ENCODE results near the gene BCO1.

BCO1 gene

DNA sequence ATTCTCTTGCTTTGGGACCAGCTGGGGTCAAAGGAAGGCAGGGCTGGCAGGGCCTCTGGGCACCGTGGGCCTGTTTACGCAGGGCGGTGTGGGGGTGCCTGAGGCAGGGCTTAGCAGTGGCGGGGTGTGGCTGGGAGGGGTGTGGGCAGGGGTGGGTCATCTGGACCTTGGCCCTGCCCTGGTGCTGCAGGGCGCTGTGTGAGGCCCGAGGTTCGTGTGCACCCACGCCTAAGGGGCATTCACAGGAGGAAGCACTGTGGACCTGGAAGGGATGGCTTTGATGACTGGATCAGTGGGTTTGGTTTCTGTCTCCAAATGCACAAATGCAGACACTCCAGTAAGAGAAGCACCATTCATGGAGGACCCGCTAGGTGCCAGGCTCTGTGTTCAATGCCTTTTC, 37.3 kb downstream of the BCO1 start:
- DNase-seq (ENCODE audit: low read depth in 2 of 2): no peak

DNA sequence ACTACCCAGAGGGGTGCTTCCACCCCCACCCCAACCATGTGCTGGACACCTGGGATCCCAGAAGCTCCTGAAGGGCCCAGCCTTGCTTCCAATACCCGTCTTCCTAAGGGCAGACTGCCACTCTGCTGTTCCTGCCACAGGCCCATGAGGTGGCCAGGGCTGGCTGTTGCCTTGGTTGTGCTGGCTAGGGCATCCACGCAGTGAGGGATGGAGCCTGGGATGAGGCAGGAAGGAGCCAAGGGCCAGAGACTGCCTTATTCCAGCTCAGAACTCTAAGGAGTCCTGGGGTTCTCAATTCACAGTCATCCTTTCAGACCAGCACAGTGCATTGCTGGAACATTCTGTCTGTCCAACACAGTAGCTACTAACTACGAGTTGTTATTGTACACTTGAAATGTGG, 37.8 kb downstream of the BCO1 start:
- no peak for DNase-seq (ENCODE audit: low read depth in 2 of 2)

- DNase-seq (ENCODE audit: low read depth in 2 of 2): no peak
Measured at GRCh38 chr16:81277541-81278080, 39.1 kb downstream of the BCO1 start.

- no peak for DNase-seq (ENCODE audit: low read depth in 2 of 2)
Measured at GRCh38 chr16:81278526-81278925, 40.0 kb downstream of the BCO1 start.

DNA sequence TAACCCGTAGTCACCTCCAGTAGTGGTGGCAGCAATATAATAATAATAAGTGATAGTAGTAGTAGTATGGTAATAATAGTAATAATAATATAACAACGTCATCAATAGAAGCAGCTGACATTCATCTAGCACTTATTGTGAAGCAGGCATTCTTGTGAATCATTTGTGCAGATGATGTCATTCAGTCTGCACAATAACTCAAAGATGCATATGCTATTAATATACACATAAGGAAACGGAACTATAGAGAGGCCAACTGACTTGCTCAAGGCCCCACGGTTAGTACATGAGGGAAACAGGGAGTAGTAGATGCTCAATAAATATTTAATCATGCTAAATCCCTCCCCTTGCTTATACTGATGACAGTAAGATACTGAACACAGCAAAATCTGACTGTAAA, 40.9 kb downstream of the BCO1 start:
- no peak for DNase-seq (ENCODE audit: low read depth in 2 of 2)

DNA sequence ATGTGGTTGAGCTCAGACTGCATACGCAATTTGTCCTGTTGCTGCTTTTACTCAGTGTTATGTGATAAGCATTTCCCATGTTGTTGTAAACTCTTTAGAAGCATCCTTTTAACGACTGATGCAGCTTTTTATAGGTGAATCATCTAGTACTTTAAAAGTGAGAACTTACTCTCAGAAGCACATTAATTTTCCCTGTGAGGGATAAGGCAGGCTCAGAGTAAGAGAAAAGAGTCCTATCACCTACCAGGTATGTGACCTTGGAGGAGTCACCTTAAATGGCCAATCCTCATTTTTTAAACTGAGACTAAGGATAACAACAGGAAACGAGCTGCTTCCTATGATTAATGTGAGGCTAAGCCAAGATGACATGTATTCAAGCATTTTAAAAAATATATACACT, 41.9 kb downstream of the BCO1 start:
- DNase-seq (ENCODE audit: low read depth in 2 of 2): no peak

DNA sequence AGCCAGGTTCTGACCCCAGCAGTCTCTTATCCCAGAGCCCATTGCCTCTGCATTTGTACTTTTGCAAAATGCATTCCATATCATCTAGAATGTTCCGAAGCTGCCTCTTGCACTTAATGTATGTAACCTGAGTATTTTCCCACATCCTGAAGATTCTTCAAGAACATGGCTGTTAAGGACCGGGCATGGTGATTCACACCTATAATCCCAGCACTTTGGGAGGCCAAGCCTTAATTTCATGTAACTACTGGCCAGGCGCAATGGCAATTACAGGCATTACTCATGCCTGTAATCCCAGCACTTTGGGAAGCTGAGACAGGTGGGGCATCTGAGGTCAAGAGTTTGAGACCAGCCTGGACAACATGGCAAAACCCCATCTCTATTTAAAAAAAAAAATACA, 44.6 kb downstream of the BCO1 start:
- no peak for DNase-seq (ENCODE audit: low read depth in 2 of 2)

GRCh38 chr16:81284995-81285600, 46.6 kb downstream of the BCO1 start:
- DNase-seq (ENCODE audit: low read depth in 2 of 2): no peak

GRCh38 chr16:81286190-81286589, 47.7 kb downstream of the BCO1 start:
- no peak for DNase-seq (ENCODE audit: low read depth in 2 of 2)

GRCh38 chr16:81291117-81291516, 52.6 kb downstream of the BCO1 start:
- no peak for DNase-seq (ENCODE audit: low read depth in 2 of 2)

- DNase-seq (ENCODE audit: low read depth in 2 of 2): no peak
Measured at GRCh38 chr16:81292936-81293335, 54.4 kb downstream of the BCO1 start.

DNA sequence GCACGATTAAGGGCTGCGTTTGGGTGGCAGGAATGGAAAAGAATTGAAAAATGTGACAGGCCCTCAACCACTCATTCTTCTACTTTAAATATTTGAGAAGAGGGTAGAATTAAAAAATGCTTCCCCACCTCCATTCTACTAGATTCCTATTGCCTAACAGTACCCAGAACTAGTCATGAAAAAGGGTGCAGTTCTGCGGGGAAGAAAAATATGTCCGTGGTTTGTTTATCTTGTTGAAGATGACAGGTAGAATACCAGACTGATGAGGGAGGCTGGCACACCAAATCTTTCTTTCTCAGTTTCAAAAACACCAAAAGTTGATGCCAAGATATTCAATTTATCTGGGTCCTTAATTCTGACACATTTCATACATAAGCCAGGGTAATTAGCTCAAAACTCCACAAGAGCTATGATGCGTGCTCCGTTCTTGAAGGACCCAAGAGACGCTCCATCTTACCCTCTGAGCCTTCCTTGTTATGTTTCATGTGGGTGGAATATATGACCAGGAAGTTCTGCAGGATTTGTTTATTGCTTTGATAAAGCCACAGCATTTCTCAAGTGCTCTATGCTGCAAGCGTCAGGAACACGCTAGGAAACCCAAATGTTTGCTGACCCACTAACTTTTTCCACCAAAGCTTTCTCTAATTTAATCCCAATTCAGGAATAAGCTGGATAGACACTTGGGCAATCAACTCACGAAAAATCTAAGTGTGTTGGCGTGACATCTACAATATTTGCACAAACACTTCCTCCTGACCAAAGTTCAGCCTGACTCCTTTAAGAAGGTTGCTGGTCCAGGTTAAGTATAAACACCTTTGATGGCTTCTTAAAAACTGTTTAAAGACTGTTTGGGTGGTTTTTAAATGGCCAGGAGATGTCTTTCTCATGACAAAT, 55.7 kb downstream of the BCO1 start:
- no peak for DNase-seq (ENCODE audit: low read depth in 2 of 2)

DNA sequence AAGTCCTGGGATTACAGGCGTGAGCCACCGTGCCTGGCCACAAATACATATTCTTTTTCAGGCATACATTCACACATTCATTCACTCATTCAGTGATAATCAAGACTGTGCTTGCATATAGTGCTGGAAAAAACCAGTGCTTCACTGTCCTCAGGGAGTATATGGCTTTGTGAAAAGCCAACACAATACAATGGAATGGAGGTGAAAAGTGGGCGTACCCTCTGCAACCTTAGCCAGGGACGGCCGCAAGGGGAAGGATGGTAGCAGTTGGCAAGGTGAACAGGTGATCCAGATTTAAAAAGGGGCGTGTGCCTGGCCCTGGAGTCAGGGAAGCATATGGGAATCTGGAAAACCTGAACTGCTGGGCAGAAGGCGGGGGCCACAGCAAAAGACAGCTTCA, 58.1 kb downstream of the BCO1 start:
- no peak for DNase-seq (ENCODE audit: low read depth in 2 of 2)

DNA sequence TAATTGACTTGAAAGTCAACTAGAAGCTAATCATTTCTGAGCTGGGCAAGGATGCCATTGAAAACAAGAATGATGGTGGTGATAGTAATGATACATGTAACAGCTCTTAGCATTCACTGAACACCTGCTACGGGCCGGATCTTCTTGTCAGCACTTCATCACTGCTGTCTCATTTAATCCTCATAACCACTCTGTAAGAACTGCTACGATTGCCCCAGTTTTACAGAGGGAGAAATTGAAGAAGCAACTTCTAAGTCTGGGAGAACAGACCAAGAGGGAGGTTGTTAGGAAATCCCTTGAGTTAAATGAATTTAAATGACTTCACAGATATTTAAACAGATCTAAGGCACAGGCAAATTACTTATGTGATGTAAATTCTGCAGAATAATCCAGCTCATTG, 69.3 kb downstream of the BCO1 start:
- DNase-seq (ENCODE audit: low read depth in 2 of 2): no peak

- no peak for DNase-seq (ENCODE audit: low read depth in 2 of 2)
Measured at GRCh38 chr16:81310045-81310644, 71.7 kb downstream of the BCO1 start.

DNA sequence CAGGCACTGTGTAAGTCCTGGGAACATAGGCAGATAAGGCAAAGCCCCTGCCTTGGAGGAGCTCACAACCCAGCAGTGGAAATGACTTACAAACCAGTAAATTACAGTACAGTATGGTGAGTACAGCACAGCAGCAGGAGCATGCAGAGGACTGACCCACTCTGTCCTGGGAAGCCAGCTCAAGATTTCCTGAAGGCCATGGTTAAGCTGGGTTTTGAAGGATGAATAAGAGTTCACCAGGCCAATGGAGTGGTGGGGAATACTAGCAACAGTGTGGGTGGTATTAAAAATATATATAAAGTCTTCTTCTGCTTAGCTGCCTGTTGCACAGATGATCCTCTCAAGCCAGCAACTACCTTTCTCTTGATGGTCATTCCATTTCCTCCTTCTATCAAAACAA, 73.3 kb downstream of the BCO1 start:
- no peak for DNase-seq (ENCODE audit: low read depth in 2 of 2)

DNA sequence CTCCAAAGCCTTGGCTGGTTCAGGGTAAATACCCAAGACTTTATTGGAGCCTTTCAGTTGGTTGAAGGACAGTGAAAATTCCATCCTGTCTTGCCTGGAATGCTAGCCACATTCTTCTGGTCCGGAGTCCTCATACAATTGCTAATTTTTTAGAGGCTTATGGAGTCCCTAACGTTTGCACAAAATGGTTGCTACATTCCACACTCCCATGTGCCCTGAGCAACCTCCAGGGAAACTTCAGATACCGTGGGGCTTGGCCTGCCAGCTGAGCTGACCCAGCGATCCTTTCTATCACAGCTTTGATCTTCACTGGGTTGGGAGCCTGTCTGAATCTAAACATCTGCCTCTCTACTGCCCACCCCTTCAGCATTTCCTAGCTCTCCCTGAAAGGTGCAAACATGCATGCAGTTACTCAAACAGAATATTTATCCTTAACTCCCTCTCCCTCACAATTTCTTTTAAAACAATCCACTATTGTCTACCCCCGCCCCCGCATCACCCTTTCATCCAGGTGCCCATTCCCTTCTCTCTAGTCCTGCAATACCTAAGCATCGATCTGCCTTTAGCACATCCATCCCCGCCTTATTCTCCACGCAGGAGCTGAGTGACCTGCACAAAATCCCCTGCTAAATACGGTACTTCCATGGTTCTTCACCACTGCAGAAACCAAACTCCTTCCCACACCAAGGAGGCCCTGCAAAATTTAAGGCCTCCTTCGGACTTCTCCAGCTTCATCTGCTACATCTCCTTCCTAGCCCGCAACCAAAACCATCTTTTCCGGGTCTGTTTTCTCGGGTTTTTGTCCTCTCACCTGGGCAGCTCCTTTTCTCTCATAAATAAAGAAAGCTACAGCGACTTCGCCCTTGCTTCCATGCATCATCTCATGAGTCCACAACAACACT, 75.5 kb downstream of the BCO1 start:
- DNase-seq (ENCODE audit: low read depth in 2 of 2): no peak

DNA sequence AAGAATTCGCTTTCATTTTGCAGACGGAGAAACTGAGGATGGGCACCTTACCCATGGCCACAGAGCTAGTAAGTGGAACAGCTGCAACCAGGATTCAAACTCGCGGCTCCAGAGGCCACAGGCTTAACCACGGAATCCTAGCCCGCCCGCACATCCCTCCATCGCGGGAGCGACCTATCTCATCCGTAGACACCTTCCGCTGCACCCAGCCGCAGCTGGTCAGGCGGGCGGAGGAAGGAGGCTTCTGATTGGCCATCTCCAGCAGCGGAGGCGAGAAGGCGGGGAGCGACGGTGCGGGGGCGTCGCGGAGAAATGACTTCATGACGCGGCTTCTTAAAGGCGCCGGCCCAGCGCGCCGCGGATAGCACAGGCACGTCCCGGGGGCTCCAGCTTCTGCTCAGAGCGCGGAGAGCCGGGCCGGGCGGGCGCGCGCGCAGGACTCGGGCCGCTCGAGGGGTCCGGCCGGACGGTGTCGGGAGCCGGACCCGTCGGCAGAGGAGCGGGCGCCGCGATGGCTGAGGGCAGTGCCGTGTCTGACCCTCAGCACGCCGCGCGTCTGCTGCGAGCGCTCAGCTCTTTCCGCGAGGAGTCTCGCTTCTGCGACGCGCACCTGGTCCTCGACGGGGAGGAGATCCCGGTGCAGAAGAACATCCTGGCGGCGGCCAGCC, 76.2 kb downstream of the BCO1 start, which contains the start of gene GAN:
Gene GAN (plus strand): TSS at position 360 of the 668 bp plus-strand sequence. CDS start 152 bp downstream, at position 512.
- DNase-seq (ENCODE audit: low read depth in 2 of 2): peak; percentile 86 to 91

DNA sequence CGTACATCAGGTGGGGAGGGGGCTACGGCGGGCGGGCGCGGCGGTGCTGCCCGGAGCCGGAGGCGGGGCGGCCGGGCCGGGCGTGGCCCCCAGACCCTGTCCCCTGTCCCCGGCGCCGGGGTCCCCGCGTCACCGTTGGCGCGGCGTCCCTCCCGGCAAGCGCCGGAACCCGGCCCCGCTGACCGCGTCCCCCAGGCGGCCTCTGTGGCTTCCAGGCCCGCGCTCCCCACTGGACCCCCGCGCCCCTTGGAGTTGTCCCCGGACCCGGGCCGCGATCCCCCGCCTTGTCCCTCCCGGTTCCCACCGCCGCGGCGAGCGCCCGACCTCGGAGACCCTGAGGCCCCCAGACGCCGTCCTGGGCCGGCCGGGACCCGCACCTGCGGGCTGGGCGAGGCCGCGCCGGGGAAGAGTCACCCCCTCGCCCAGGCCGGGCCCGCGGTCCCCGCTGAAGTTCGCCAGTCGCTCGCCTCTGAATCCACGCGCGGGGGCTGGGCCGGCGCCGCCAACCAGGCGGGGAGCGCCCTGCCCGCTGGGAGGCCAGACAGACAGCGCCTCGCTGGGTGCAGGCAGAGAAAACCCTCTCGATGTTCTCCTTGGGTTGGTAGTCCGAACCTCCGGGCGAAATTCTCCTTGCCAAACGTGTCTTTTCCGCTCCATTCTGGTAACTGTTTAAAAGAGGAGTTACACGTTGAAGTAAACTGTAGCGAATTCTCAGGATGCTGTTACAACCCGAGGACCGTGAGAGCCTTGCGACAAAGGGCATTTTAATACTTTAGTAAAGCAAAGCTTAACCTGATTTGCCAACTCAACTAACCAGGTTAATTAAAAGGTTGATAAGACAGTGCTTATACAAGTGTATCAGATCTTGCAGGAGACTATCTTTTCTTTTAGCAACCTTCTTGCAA, 77.0 kb downstream of the BCO1 start:
- peak; percentile 12 to 14 for DNase-seq (ENCODE audit: low read depth in 2 of 2)

GRCh38 chr16:81316176-81316496, 77.6 kb downstream of the BCO1 start:
- no peak for DNase-seq (ENCODE audit: low read depth in 2 of 2)

All from activated CD8-positive, alpha-beta memory T cell treated with anti-CD3 and anti-CD28 coated beads for 4 hours (primary cell).